Measurements from ENCODE around the gene CPNE2. TPM values are rescaled to one million over a fixed set of nuclear protein-coding genes. Genes with fewer than 3 reads are reported as not detected.

The CPNE2 gene
- total and polyA plus RNA-seq, 4 donors = 6.8 to 14.6 (median 11.0) TPM

DNA sequence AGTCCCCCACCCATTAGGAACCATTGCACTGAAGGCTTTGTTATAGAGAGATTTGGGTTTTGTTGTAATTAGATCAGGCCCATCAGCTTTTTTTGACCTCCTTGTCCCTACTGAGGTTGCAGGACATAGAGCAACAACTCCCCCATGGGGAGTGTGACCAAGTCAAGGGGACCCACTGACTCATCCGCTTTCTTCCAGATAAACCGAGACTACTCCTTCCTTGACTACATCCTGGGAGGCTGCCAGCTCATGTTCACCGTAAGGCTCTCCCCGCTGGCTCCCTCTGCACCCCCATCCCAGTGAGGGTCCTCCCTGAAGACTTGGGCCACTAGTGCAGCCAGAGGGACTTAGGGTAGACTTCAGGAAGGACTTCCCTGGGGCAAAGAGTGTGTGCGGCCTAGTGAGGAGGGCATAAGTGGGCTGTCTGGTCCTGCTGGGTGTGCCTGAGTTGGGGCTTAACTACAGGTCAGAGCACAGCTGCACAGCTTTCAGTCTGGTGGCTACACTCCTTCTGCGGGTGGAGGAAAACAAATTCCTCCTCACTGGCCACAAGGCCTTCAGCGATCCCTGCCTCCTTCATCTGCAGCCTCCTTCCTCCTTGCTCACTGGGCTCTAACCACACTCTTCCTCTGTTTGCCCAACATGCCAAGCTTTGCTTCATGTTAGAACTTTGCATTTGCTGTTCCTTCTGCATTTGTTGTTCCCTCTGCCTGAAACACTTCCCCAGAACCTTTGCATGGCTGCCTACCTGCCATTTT, 31.0 kb downstream of the CPNE2 start (continued):
- TF ChIP-seq, protein P1, sequence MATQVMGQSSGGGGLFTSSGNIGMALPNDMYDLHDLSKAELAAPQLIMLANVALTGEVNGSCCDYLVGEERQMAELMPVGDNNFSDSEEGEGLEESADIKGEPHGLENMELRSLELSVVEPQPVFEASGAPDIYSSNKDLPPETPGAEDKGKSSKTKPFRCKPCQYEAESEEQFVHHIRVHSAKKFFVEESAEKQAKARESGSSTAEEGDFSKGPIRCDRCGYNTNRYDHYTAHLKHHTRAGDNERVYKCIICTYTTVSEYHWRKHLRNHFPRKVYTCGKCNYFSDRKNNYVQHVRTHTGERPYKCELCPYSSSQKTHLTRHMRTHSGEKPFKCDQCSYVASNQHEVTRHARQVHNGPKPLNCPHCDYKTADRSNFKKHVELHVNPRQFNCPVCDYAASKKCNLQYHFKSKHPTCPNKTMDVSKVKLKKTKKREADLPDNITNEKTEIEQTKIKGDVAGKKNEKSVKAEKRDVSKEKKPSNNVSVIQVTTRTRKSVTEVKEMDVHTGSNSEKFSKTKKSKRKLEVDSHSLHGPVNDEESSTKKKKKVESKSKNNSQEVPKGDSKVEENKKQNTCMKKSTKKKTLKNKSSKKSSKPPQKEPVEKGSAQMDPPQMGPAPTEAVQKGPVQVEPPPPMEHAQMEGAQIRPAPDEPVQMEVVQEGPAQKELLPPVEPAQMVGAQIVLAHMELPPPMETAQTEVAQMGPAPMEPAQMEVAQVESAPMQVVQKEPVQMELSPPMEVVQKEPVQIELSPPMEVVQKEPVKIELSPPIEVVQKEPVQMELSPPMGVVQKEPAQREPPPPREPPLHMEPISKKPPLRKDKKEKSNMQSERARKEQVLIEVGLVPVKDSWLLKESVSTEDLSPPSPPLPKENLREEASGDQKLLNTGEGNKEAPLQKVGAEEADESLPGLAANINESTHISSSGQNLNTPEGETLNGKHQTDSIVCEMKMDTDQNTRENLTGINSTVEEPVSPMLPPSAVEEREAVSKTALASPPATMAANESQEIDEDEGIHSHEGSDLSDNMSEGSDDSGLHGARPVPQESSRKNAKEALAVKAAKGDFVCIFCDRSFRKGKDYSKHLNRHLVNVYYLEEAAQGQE (IDR thresholded peaks at IDR 0.05) = no peak

DNA sequence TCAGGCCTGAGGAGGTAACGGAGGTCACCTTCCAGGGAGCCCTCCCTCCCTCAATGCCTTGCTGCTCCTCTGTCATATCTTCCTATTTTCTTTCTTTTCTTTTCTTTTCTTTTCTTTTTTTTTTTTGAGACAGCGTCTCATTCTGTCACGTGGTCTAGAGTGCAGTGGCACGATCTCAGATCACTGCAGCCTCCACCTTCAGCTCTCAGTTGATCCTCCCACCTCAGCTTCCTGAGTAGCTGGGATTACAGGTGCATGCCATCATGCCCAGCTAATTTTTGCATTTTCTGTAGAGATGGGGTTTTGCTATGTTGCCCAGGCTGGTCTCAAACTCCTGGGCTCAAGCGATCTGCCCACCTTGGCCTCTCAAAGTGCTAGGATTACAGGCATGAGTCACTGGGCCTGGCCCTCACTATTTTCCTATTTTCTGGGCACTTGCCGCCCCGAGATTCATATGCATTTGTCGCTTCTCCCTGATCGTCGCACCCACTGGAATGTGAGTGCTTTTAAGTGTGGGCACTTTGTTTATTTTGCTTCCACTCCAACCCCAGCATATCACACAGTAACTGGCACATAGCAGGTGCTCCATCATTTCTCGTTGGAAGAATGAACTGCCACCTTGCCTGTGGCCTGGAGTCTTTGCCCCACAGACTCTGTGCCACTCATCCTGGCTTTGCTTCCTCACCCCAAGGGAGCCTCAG, 31.7 kb downstream of the CPNE2 start:
- no peak for DNase-seq (ENCODE audit: low spot score)
- H3K4me3 ChIP-seq (ENCODE audit: low read depth in 1 of 3, low read length in 3 of 3) = no peak overlapping the region
- no peak for TF ChIP-seq GABPA (IDR thresholded peaks at IDR 0.05 in 1 of 2, conservative IDR thresholded peaks at IDR 0.05 in 1 of 2)
- TF ChIP-seq, protein P2, sequence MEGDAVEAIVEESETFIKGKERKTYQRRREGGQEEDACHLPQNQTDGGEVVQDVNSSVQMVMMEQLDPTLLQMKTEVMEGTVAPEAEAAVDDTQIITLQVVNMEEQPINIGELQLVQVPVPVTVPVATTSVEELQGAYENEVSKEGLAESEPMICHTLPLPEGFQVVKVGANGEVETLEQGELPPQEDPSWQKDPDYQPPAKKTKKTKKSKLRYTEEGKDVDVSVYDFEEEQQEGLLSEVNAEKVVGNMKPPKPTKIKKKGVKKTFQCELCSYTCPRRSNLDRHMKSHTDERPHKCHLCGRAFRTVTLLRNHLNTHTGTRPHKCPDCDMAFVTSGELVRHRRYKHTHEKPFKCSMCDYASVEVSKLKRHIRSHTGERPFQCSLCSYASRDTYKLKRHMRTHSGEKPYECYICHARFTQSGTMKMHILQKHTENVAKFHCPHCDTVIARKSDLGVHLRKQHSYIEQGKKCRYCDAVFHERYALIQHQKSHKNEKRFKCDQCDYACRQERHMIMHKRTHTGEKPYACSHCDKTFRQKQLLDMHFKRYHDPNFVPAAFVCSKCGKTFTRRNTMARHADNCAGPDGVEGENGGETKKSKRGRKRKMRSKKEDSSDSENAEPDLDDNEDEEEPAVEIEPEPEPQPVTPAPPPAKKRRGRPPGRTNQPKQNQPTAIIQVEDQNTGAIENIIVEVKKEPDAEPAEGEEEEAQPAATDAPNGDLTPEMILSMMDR (IDR thresholded peaks at IDR 0.05; ENCODE audit: low read depth, low read length, missing input control) = no peak
- no peak for TF ChIP-seq FOXA2 (IDR thresholded peaks at IDR 0.05)
- TF ChIP-seq FOXA1 (IDR thresholded peaks at IDR 0.05) = no peak
- no peak for TF ChIP-seq RXRA (IDR thresholded peaks at IDR 0.05)
- no peak for TF ChIP-seq HNF4G (IDR thresholded peaks at IDR 0.05)
- TF ChIP-seq TAF1 (conservative IDR thresholded peaks at IDR 0.05) = no peak
- TF ChIP-seq RAD21 (IDR thresholded peaks at IDR 0.05) = no peak
- TF ChIP-seq NR2F2 (IDR thresholded peaks at IDR 0.05) = no peak
- TF ChIP-seq, protein P3, sequence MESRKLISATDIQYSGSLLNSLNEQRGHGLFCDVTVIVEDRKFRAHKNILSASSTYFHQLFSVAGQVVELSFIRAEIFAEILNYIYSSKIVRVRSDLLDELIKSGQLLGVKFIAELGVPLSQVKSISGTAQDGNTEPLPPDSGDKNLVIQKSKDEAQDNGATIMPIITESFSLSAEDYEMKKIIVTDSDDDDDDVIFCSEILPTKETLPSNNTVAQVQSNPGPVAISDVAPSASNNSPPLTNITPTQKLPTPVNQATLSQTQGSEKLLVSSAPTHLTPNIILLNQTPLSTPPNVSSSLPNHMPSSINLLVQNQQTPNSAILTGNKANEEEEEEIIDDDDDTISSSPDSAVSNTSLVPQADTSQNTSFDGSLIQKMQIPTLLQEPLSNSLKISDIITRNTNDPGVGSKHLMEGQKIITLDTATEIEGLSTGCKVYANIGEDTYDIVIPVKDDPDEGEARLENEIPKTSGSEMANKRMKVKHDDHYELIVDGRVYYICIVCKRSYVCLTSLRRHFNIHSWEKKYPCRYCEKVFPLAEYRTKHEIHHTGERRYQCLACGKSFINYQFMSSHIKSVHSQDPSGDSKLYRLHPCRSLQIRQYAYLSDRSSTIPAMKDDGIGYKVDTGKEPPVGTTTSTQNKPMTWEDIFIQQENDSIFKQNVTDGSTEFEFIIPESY (IDR thresholded peaks at IDR 0.05) = no peak
- no peak for TF ChIP-seq EGR1 (IDR thresholded peaks at IDR 0.05; ENCODE audit: low read depth in 2 of 2)
- no peak for TF ChIP-seq YY1 (IDR thresholded peaks at IDR 0.05)
- TF ChIP-seq, protein P4, sequence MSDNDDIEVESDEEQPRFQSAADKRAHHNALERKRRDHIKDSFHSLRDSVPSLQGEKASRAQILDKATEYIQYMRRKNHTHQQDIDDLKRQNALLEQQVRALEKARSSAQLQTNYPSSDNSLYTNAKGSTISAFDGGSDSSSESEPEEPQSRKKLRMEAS (IDR thresholded peaks at IDR 0.05) = no peak
- TF ChIP-seq SP1 (IDR thresholded peaks at IDR 0.05) = no peak
- TF ChIP-seq, protein P5, sequence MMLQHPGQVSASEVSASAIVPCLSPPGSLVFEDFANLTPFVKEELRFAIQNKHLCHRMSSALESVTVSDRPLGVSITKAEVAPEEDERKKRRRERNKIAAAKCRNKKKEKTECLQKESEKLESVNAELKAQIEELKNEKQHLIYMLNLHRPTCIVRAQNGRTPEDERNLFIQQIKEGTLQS (IDR thresholded peaks at IDR 0.05) = no peak
- no peak overlapping the region for H3K27ac ChIP-seq (ENCODE audit: low read depth in 1 of 2, low read length in 2 of 2)
- no peaks in the 10 kb centered on the region for H3K9me3 ChIP-seq (ENCODE audit: control insufficient read depth in 4 of 4, low read length in 3 of 4)
- H3K27me3 ChIP-seq (ENCODE audit: control insufficient read depth in 4 of 4, insufficient read depth in 4 of 4, low read length in 3 of 4) = no peaks in the 10 kb centered on the region
- peaks cover 0 to 6% (median 0%) of the 10 kb centered on the region in 4 donors for H3K36me3 ChIP-seq (ENCODE audit: control insufficient read depth in 4 of 4, insufficient read depth in 3 of 4, low read depth in 1 of 4, low read length in 3 of 4)
- H3K4me1 ChIP-seq (ENCODE audit: control insufficient read depth in 4 of 4, insufficient read depth in 4 of 4, low read length in 3 of 4) = no peaks in the 10 kb centered on the region
- H3K9ac ChIP-seq (ENCODE audit: low read depth in 1 of 2, low read length in 2 of 2) = no peak overlapping the region
- WGBS = 92% methylated on average over 11 of the region's 11 CpGs
